GM12878 (cell line): ENCODE measurements around the gene ATP5F1D. TPM values are rescaled to one million over a fixed set of nuclear protein-coding genes. Genes with fewer than 3 reads are reported as not detected.

Experiments
- ATAC-seq: fragments of 200-7000 bp; cut with Tn5 transposase; 3 replicates; pipeline ENCODE4 v1.9.1; 2020; ENCODE audit warnings: mild to moderate bottlenecking, moderate library complexity
- BruUV-seq: library from RNA; stranded (reverse); fragments of 400-500 nt; replicated peaks from 2 replicates; lab custom pipeline; 2021; lab: Mats Ljungman, UMichigan
- CTCF ChIA-PET: fragments of 300-600 bp; sonication (Branson Sonifier 250); formaldehyde crosslinking; extraction: SDS; loops from one replicate; lab custom pipeline; 2021; ENCODE audit warnings: inconsistent platforms; lab: Yijun Ruan, JAX
- POLR2A ChIA-PET: fragments of 350-600 bp; formaldehyde crosslinking; extraction: SDS; loops from one replicate; lab custom pipeline; 2021; ENCODE audit warnings: inconsistent platforms; lab: Charles Lee
- RAD21 ChIA-PET: fragments of 300-600 bp; sonication (Branson Sonifier 250); formaldehyde crosslinking; loops from one replicate; lab custom pipeline; 2023; ENCODE audit warnings: antibody characterized with exemption; ENCODE audit not compliant: unreplicated experiment; lab: Charles Lee
- SMC1A ChIA-PET: fragments of 300-600 bp; sonication (Branson Sonifier 250); formaldehyde crosslinking; loops from one replicate; lab custom pipeline; 2023; ENCODE audit not compliant: unreplicated experiment, uncharacterized antibody; lab: Charles Lee
- DNase-seq: peaks from one replicate; pipeline ENCODE4 v3.0.0-alpha.2; 2011; ENCODE audit warnings: low read depth, low spot score
- FAIRE-seq: peaks from 3 replicates; lab custom pipeline; 2011; peaks lifted over from hg19 to GRCh38; lab: Jason Lieb, UNC
- H2AFZ ChIP-seq: 2 replicates; pipeline ENCODE4 v1.6.0; 2011; ENCODE audit warnings: low read depth, low read length, control low read depth; ENCODE audit not compliant: control insufficient read depth
- H3K27ac ChIP-seq: 2 replicates; pipeline ENCODE4 v1.5.1; 2011; ENCODE audit warnings: control low read depth; ENCODE audit not compliant: control insufficient read depth, insufficient read depth
- H3K27me3 ChIP-seq, 2 experiments: replicated peaks in 1 of 2; 2 replicates each; pipeline versions ENCODE4 v1.6.0 to v1.6.1; 2011; ENCODE audit warnings: low read length in 1 of 2; ENCODE audit not compliant: control insufficient read depth in 2 of 2, insufficient read depth in 2 of 2
- H3K36me3 ChIP-seq, 2 experiments: 2 replicates each; pipeline ENCODE4 v1.5.1; 2011; ENCODE audit warnings: low read length in 1 of 2; ENCODE audit not compliant: control insufficient read depth in 2 of 2, insufficient read depth in 2 of 2
- H3K4me1 ChIP-seq: 2 replicates; pipeline ENCODE4 v1.6.1; 2011; ENCODE audit warnings: mild to moderate bottlenecking, low read length, moderate library complexity, mixed read lengths; ENCODE audit not compliant: control insufficient read depth, insufficient read depth
- H3K4me2 ChIP-seq: 2 replicates; pipeline ENCODE4 v1.6.0; 2011; ENCODE audit warnings: control low read depth; ENCODE audit not compliant: control insufficient read depth, insufficient read depth
- H3K4me3 ChIP-seq: fragments of 200-600 bp; sonication (generic); 2 replicates; pipeline ENCODE4 v1.5.1; 2016
- H3K79me2 ChIP-seq: 2 replicates; pipeline ENCODE4 v1.6.0; 2011; ENCODE audit warnings: low read length; ENCODE audit not compliant: control insufficient read depth, insufficient read depth
- H3K9ac ChIP-seq: 2 replicates; pipeline ENCODE4 v1.8.0; 2011; ENCODE audit warnings: low read length, control low read depth, mixed read lengths; ENCODE audit not compliant: control insufficient read depth, insufficient read depth
- H3K9me3 ChIP-seq: replicated peaks from 3 replicates; pipeline ENCODE4 v1.5.1; 2011; ENCODE audit warnings: mild to moderate bottlenecking, low read length; ENCODE audit not compliant: control insufficient read depth, insufficient read depth
- H4K20me1 ChIP-seq: 2 replicates; pipeline ENCODE4 v1.6.0; 2011; ENCODE audit not compliant: control insufficient read depth, insufficient read depth
- CBX3 ChIP-seq: fragments of 200-600 bp; sonication (generic); IDR thresholded peaks from 2 replicates; pipeline ENCODE4 v1.6.1; 2016; ENCODE audit warnings: low read depth, borderline replicate concordance
- CHD1 ChIP-seq: IDR thresholded peaks from 2 replicates; pipeline ENCODE4 v1.6.1; 2012; ENCODE audit warnings: low read depth, low read length, improper control_type of control experiment
- EZH2 ChIP-seq: IDR thresholded peaks from 2 replicates; pipeline ENCODE4 v1.6.1; 2012; ENCODE audit warnings: low read depth, mild to moderate bottlenecking, control low read depth, inconsistent platforms, low read length, borderline replicate concordance; ENCODE audit not compliant: control insufficient read depth
- FOXM1 ChIP-seq: IDR thresholded peaks from 2 replicates; pipeline ENCODE4 v1.6.1; 2012; ENCODE audit warnings: low read depth, mild to moderate bottlenecking, inconsistent platforms, low read length, moderate library complexity
- KDM1A ChIP-seq: fragments of 200-600 bp; sonication (generic); IDR thresholded peaks from 2 replicates; pipeline ENCODE4 v1.6.1; 2016; ENCODE audit warnings: borderline replicate concordance
- MEF2A ChIP-seq: IDR thresholded peaks from 2 replicates; pipeline ENCODE4 v1.6.1; 2011; ENCODE audit warnings: low read depth, mild to moderate bottlenecking, low read length, moderate library complexity; ENCODE audit not compliant: insufficient read depth
- NBN ChIP-seq: fragments of 450-650 bp; IDR thresholded peaks from 2 replicates; pipeline ENCODE4 v1.6.1; 2016
- NFXL1 ChIP-seq: fragments of 450-650 bp; IDR thresholded peaks from 2 replicates; pipeline ENCODE4 v1.6.1; 2017; ENCODE audit warnings: antibody characterized with exemption, mild to moderate bottlenecking, borderline replicate concordance
- RB1 ChIP-seq: fragments of 450-650 bp; formaldehyde crosslinking; IDR thresholded peaks from 2 replicates; pipeline ENCODE4 v1.6.1; 2017; ENCODE audit warnings: mild to moderate bottlenecking, borderline replicate concordance
- RFX5 ChIP-seq: IDR thresholded peaks from 2 replicates; pipeline ENCODE4 v1.6.1; 2011; ENCODE audit warnings: low read depth, low read length, improper control_type of control experiment
- SIN3A ChIP-seq: IDR thresholded peaks from 2 replicates; pipeline ENCODE4 v1.6.1; 2012; ENCODE audit warnings: low read depth, low read length, improper control_type of control experiment
- SIX5 ChIP-seq: IDR thresholded peaks from 2 replicates; pipeline ENCODE4 v1.6.1; 2011; ENCODE audit warnings: mild to moderate bottlenecking, low read depth, low read length, moderate library complexity; ENCODE audit not compliant: severe bottlenecking
- SREBF1 ChIP-seq: IDR thresholded peaks from 2 replicates; pipeline ENCODE4 v1.6.1; 2012; ENCODE audit warnings: mild to moderate bottlenecking, low read length
- SUPT20H ChIP-seq: IDR thresholded peaks from 2 replicates; pipeline ENCODE4 v1.6.1; 2011; ENCODE audit warnings: low read depth, mild to moderate bottlenecking, low read length, moderate library complexity, borderline replicate concordance; ENCODE audit not compliant: control insufficient read depth
- WGBS: methylation state at CpG from one replicate; pipeline ENCODE4 v1.1.6; 2016; ENCODE audit warnings: low lambda C conversion rate; ENCODE audit not compliant: insufficient replicate concordance, insufficient coverage; ENCODE audit errors: missing lambda C conversion rate; 5-methylcytosine and 5-hydroxymethylcytosine counted together
- in situ Hi-C: fragments of 300-500 bp; cut with MboI; formaldehyde crosslinking; loops from 9 replicates; pipeline ENCODE4 v1.14.3; 2018; ENCODE audit warnings: mixed read lengths
- intact Hi-C: fragments of 100-400 bp; cut with micrococcal nuclease; formaldehyde crosslinking; loops from one replicate; pipeline ENCODE4 v1.14.2; 2022; ENCODE audit not compliant: unreplicated experiment
- polyA plus RNA-seq, 11 experiments: library from polyadenylated mRNA; depleted of rRNA in 4 of 11; unstranded in 6 of 11; stranded (reverse) in 5 of 11; fragments of >200 nt; fragmentation: Nextera tagmentation in 4 of 11; fragmentation: Illumina TruSeq in 1 of 11; extraction: Ambion mirVana in 4 of 11; extraction: Trizol in 1 of 11; gene quantifications; 1 replicate in 1 of 11; 2 replicates in 10 of 11; pipeline versions ENCODE4 v1.2.1 to v1.2.3, GENCODE V29; 2011 to 2016; ENCODE audit warnings: inconsistent platforms in 2 of 11, missing spikeins in 2 of 11, low read depth in 1 of 11
- total RNA-seq, 4 experiments: library from RNA; depleted of rRNA in 3 of 4; stranded (reverse); fragments of >200 nt in 3 of 4; fragmentation: Illumina TruSeq in 1 of 4; extraction: Trizol in 1 of 4; gene quantifications; 2 replicates each; pipeline versions ENCODE4 v1.2.1 to v1.2.3, GENCODE V29; 2013 to 2021
- TF ChIP-seq, protein P1 (sequence below): fragments of 450-650 bp; formaldehyde crosslinking; IDR thresholded peaks from 2 replicates; pipeline ENCODE4 v1.5.0; 2022; ENCODE audit warnings: mild to moderate bottlenecking, missing genetic modification characterization
- TF ChIP-seq, protein P2 (sequence below), 3 experiments: IDR thresholded peaks in 2 of 3; conservative IDR thresholded peaks in 1 of 3; 2 replicates each; pipeline ENCODE4 v1.5.1; 2011; ENCODE audit warnings: low read depth in 3 of 3, low read length in 3 of 3, mild to moderate bottlenecking in 3 of 3, control low read depth in 2 of 3, moderate library complexity in 2 of 3, inconsistent platforms in 1 of 3, mixed read lengths in 1 of 3; ENCODE audit not compliant: control insufficient read depth in 2 of 3, insufficient read depth in 1 of 3; ENCODE audit errors: extremely low read depth in 1 of 3
- TF ChIP-seq, protein P3 (sequence below): IDR thresholded peaks from 2 replicates; pipeline ENCODE4 v1.6.1; 2012; ENCODE audit warnings: low read depth, low read length, improper control_type of control experiment

ATP5F1D gene
- total and polyA plus RNA-seq, 10 of the 15 experiments (the other 5 are each of a cell fraction or from before 2014, with no cell fraction given), result 7.2 to 357 (median 49.5) TPM

DNA sequence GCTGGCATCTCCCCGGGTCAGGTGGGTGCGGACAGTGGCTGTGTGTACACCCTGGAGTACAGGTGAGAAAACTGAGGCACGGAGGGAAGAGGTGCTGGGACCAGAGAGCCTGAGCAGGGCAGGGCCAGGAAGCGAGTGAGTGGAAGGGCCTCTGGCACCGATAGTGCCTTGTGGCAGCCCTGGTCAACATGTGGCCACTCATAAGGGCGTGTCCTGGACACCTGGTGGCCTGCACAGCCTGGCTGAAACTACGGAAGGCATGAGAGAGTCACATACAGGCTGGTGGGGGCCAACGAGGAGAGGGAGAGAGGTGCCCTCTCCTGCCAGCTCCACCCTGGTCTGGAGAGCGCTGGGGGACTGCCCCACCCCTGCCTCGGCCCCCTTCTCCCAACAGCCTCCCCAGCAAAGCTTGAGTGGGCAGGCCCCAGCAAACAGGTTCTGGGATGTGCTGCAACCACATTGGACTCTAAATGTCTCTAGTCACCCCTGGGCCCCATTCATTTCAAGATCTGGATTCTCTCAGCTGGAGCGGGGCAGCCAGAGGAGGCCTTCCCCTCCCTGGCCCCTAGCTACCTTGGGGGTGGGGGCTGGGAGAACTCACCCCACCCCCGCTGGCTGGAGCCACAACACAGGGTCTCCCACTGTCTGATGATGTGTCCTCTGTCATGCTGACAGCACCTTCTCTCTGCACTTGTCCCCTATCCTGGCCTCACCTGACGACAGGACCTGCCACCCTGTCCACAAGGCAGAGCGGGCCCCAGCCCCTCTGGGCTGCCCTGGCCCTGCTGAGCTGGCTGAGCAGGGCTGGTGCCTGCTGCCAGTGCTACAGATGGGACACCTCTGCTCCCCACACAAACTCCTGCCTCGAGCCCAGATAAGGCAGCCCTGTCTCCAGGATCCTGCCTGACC, 9.6 kb upstream of the ATP5F1D start (continued):
- TF ChIP-seq, protein P1, sequence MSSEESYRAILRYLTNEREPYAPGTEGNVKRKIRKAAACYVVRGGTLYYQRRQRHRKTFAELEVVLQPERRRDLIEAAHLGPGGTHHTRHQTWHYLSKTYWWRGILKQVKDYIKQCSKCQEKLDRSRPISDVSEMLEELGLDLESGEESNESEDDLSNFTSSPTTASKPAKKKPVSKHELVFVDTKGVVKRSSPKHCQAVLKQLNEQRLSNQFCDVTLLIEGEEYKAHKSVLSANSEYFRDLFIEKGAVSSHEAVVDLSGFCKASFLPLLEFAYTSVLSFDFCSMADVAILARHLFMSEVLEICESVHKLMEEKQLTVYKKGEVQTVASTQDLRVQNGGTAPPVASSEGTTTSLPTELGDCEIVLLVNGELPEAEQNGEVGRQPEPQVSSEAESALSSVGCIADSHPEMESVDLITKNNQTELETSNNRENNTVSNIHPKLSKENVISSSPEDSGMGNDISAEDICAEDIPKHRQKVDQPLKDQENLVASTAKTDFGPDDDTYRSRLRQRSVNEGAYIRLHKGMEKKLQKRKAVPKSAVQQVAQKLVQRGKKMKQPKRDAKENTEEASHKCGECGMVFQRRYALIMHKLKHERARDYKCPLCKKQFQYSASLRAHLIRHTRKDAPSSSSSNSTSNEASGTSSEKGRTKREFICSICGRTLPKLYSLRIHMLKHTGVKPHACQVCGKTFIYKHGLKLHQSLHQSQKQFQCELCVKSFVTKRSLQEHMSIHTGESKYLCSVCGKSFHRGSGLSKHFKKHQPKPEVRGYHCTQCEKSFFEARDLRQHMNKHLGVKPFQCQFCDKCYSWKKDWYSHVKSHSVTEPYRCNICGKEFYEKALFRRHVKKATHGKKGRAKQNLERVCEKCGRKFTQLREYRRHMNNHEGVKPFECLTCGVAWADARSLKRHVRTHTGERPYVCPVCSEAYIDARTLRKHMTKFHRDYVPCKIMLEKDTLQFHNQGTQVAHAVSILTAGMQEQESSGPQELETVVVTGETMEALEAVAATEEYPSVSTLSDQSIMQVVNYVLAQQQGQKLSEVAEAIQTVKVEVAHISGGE, result no peak
- TF ChIP-seq SIX5 (no peak), MEF2A (no peak), RFX5 (no peak)

DNA sequence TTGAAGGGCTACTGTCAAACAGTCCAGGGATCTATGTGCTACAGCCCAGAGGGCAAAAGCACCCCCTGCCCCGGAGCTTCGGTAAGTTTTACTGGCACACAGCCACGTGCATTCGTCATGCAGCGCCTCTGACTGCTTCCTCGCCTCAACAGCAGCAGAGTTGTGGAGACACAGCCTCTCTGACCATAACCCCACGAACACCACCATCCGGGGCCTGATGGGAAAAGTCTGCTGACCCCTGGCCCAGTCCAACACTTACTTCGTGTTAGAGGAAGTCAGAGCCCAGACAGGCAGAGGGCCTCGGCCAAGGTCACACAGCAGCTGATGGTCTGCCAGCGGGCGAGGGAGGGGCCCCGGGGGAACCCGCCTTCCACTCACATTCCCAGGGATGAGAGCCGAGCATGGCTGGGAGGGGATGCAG, 8.9 kb upstream of the ATP5F1D start:
- intact Hi-C loops, result no loop called here
- ATAC-seq, result no peak
- H3K4me1 ChIP-seq, result no peaks in the 10 kb centered on the region
- no peak for FAIRE-seq
- ChIA-PET RAD21 (no interaction called here), SMC1A (no interaction called here), CTCF (no interaction called here), POLR2A (no interaction called here)
- H2AFZ ChIP-seq, result no peak overlapping the region
- H3K9ac ChIP-seq, result no peak overlapping the region
- no peak overlapping the region for H3K27ac ChIP-seq
- no TSS peak for BruUV-seq
- H3K9me3 ChIP-seq, result no peaks in the 10 kb centered on the region; the same call in 2 of the 3 replicates
- 33% methylated on average over 15 of the region's 15 CpGs for WGBS
- H3K27me3 ChIP-seq, result peaks cover 0 to 6% of the 10 kb centered on the region in 2 experiments; a peak in 2 of 4 replicates
- H3K4me2 ChIP-seq, result no peak overlapping the region
- no peaks in the 10 kb centered on the region for H3K79me2 ChIP-seq
- no peak for DNase-seq
- no peak overlapping the region for H3K4me3 ChIP-seq
- no peaks in the 10 kb centered on the region for H3K36me3 ChIP-seq
- no peaks in the 10 kb centered on the region for H4K20me1 ChIP-seq
- in situ Hi-C loops, result no loop called here
- TF ChIP-seq NFXL1 (no peak), KDM1A (no peak), CHD1 (no peak), CBX3 (no peak), FOXM1 (no peak), SREBF1 (no peak), SUPT20H (no peak), EZH2 (no peak), SIN3A (no peak), NBN (no peak), RB1 (no peak)
- TF ChIP-seq, protein P2, sequence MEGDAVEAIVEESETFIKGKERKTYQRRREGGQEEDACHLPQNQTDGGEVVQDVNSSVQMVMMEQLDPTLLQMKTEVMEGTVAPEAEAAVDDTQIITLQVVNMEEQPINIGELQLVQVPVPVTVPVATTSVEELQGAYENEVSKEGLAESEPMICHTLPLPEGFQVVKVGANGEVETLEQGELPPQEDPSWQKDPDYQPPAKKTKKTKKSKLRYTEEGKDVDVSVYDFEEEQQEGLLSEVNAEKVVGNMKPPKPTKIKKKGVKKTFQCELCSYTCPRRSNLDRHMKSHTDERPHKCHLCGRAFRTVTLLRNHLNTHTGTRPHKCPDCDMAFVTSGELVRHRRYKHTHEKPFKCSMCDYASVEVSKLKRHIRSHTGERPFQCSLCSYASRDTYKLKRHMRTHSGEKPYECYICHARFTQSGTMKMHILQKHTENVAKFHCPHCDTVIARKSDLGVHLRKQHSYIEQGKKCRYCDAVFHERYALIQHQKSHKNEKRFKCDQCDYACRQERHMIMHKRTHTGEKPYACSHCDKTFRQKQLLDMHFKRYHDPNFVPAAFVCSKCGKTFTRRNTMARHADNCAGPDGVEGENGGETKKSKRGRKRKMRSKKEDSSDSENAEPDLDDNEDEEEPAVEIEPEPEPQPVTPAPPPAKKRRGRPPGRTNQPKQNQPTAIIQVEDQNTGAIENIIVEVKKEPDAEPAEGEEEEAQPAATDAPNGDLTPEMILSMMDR (IDR thresholded peaks at IDR 0.05 in 2 of 3, conservative IDR thresholded peaks at IDR 0.05 in 1 of 3; ENCODE audit: control insufficient read depth in 2 of 3, extremely low read depth in 1 of 3, insufficient read depth in 1 of 3, low read depth in 3 of 3, low read length in 3 of 3), result no peak
- TF ChIP-seq, protein P3, sequence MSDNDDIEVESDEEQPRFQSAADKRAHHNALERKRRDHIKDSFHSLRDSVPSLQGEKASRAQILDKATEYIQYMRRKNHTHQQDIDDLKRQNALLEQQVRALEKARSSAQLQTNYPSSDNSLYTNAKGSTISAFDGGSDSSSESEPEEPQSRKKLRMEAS, result no peak
